HepG2 (cell line): ENCODE measurements around the gene TTLL12. TPM values are rescaled to one million over a fixed set of nuclear protein-coding genes. Genes with fewer than 3 reads are reported as not detected.

Experiments used
- AGO1 ChIP-seq: fragments of 200-400 bp; formaldehyde crosslinking; IDR thresholded peaks from 2 replicates; pipeline ENCODE4 v1.6.1; 2017; ENCODE audit warnings: mild to moderate bottlenecking, low read depth, low read length, moderate library complexity; ENCODE audit not compliant: poor library complexity, severe bottlenecking
- ATF1 ChIP-seq: IDR thresholded peaks from 2 replicates; pipeline ENCODE4 v1.6.1; 2016; ENCODE audit warnings: mild to moderate bottlenecking, control low read depth
- ERF ChIP-seq: IDR thresholded peaks from 2 replicates; pipeline ENCODE4 v1.6.1; 2018; ENCODE audit warnings: missing biosample characterization, missing genetic modification reagents
- FOXA3 ChIP-seq: IDR thresholded peaks from 2 replicates; pipeline ENCODE4 v1.6.1; 2016; ENCODE audit warnings: missing genetic modification reagents, missing compliant biosample characterization
- HMG20A ChIP-seq: IDR thresholded peaks from 2 replicates; pipeline ENCODE4 v1.6.1; 2016; ENCODE audit warnings: borderline replicate concordance
- KLF6 ChIP-seq: IDR thresholded peaks from 2 replicates; pipeline ENCODE4 v1.8.0; 2016; ENCODE audit warnings: missing biosample characterization, missing genetic modification reagents
- MIER3 ChIP-seq: IDR thresholded peaks from 2 replicates; pipeline ENCODE4 v1.6.1; 2016; ENCODE audit warnings: missing compliant biosample characterization, borderline replicate concordance
- NFIB ChIP-seq: sonication (generic); formaldehyde crosslinking; IDR thresholded peaks from 2 replicates; pipeline ENCODE4 v1.9.0; 2021; ENCODE audit warnings: missing genetic modification reagents, mild to moderate bottlenecking, borderline replicate concordance
- PCBP2 ChIP-seq: fragments of 200-400 bp; formaldehyde crosslinking; optimal IDR thresholded peaks from 2 replicates; pipeline ENCODE3; 2018; ENCODE audit warnings: low read length, low read depth; ENCODE audit not compliant: poor library complexity, severe bottlenecking
- PHF5A ChIP-seq: IDR thresholded peaks from one replicate; pipeline ENCODE4 v1.6.1; 2018; ENCODE audit warnings: low read depth, missing genetic modification reagents; ENCODE audit not compliant: unreplicated experiment
- RXRB ChIP-seq: IDR thresholded peaks from 2 replicates; pipeline ENCODE4 v1.6.1; 2016; ENCODE audit warnings: borderline replicate concordance, missing genetic modification reagents, missing compliant biosample characterization
- SMC3 ChIP-seq: IDR thresholded peaks from 2 replicates; pipeline ENCODE4 v1.6.1; 2011; ENCODE audit warnings: low read length, improper control_type of control experiment
- SOX13 ChIP-seq, 3 experiments: fragments of 450-650 bp in 1 of 3; sonication (generic) in 1 of 3; formaldehyde crosslinking in 1 of 3; IDR thresholded peaks in 2 of 3; conservative IDR thresholded peaks in 1 of 3; 2 replicates each; pipeline versions ENCODE4 v1.5.0 to v1.6.1; 2016 to 2020; ENCODE audit warnings: antibody characterized with exemption in 1 of 3, mild to moderate bottlenecking in 1 of 3, missing compliant biosample characterization in 1 of 3, missing genetic modification reagents in 1 of 3, moderate library complexity in 1 of 3
- SP5 ChIP-seq: IDR thresholded peaks from 2 replicates; pipeline ENCODE4 v1.6.1; 2016; ENCODE audit warnings: low read depth, borderline replicate concordance
- TEAD2 ChIP-seq: sonication (generic); formaldehyde crosslinking; IDR thresholded peaks from 2 replicates; pipeline ENCODE4 v1.9.0; 2021; ENCODE audit warnings: missing genetic modification reagents
- ZFP82 ChIP-seq: sonication (generic); formaldehyde crosslinking; IDR thresholded peaks from 2 replicates; pipeline ENCODE4 v1.5.1; 2020; ENCODE audit warnings: mild to moderate bottlenecking, missing genetic modification reagents, borderline replicate concordance
- ZNF572 ChIP-seq: sonication (generic); formaldehyde crosslinking; IDR thresholded peaks from 2 replicates; pipeline ENCODE4 v1.5.1; 2020; ENCODE audit warnings: mild to moderate bottlenecking, missing genetic modification reagents
- ZSCAN9 ChIP-seq: IDR thresholded peaks from 2 replicates; pipeline ENCODE4 v1.6.1; 2016; ENCODE audit warnings: borderline replicate concordance
- polyA plus RNA-seq, 8 experiments: library from polyadenylated mRNA; depleted of rRNA in 3 of 8; stranded (reverse) in 7 of 8; unstranded in 1 of 8; fragments of >200 nt; fragmentation: Illumina TruSeq in 4 of 8; extraction: Trizol in 4 of 8; gene quantifications; 2 replicates each; pipeline versions ENCODE4 v1.2.1 to v1.2.3, GENCODE V29; 2011 to 2016; ENCODE audit warnings: low read depth in 4 of 8, missing spikeins in 1 of 8, mixed read lengths in 1 of 8; ENCODE audit not compliant: insufficient read depth in 1 of 8
- total RNA-seq, 5 experiments: library from RNA; depleted of rRNA; stranded (reverse); fragments of >200 nt; fragmentation: Illumina TruSeq; extraction: Trizol; gene quantifications; 2 replicates each; pipeline ENCODE4 v1.2.3, GENCODE V29; 2016; ENCODE audit warnings: low read depth in 1 of 5
- TF ChIP-seq, protein P1 (sequence below), 2 experiments: sonication (generic) in 1 of 2; formaldehyde crosslinking in 1 of 2; IDR thresholded peaks; 2 replicates each; pipeline versions ENCODE4 v1.4.0 to v1.6.1; 2016 to 2020; ENCODE audit warnings: borderline replicate concordance in 1 of 2, low read depth in 1 of 2, mild to moderate bottlenecking in 1 of 2, missing genetic modification reagents in 1 of 2
- TF ChIP-seq, protein P2 (sequence below): sonication (generic); formaldehyde crosslinking; IDR thresholded peaks from 2 replicates; pipeline ENCODE4 v1.8.0; 2022; ENCODE audit warnings: missing genetic modification reagents, low read depth, mild to moderate bottlenecking, borderline replicate concordance
- TF ChIP-seq, protein P3 (sequence below): sonication (generic); formaldehyde crosslinking; IDR thresholded peaks from 2 replicates; pipeline ENCODE4; 2020; ENCODE audit warnings: missing genetic modification reagents, mild to moderate bottlenecking, borderline replicate concordance

TTLL12 gene
- total and polyA plus RNA-seq, 2 of the 13 experiments (the other 11 are each of a cell fraction or from before 2014, with no cell fraction given): 11.9 to 38.1 TPM

DNA sequence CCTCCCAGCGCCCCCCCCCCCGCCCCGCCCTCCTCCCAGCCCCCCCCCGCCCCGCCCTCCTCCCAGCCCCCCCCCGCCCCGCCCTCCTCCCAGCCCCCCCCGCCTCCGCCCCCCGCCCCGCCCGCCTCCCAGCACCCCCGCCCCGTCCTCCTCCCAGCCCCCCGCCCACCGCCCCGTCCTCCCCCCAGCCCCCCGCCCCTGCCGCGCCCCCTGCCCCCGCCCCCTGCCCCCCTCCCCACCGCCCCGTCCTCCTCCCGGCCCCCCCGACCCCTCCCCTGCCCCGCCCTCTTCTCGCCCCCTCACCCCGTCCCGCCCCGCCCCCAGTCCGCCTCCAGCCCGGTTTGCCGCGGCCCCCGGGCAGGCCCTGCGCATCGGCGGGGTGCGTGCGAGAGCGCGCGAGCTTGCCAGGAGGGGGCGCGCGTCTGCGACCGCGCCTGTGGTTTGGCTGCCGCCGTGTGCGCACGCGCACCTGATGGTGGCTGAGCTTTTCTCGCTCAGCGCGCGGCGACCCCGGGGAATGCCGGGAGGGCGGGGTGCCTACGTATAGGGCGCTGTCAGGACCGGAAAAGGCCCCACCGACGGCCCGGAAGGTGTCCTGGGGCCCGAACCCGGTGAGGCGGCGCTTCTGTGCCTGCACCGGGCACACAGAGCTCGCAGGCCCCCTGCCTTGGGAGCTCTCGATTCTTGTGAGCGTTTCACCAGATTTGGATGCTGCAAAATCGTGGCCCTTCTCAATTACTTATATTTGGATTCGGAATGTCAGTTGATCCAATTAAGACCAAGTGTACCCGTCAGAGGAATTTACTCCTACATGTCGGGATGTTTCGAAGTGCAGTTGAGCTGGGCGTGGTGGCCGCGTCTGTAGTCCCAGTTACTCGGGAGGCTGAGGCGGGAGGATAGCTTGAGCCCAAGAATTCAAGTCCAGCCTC lies 501 bp upstream of the TTLL12 start (continued):
- TF ChIP-seq, protein P1, sequence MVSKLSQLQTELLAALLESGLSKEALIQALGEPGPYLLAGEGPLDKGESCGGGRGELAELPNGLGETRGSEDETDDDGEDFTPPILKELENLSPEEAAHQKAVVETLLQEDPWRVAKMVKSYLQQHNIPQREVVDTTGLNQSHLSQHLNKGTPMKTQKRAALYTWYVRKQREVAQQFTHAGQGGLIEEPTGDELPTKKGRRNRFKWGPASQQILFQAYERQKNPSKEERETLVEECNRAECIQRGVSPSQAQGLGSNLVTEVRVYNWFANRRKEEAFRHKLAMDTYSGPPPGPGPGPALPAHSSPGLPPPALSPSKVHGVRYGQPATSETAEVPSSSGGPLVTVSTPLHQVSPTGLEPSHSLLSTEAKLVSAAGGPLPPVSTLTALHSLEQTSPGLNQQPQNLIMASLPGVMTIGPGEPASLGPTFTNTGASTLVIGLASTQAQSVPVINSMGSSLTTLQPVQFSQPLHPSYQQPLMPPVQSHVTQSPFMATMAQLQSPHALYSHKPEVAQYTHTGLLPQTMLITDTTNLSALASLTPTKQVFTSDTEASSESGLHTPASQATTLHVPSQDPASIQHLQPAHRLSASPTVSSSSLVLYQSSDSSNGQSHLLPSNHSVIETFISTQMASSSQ (IDR thresholded peaks at IDR 0.05; ENCODE audit: low read depth): no peak
- TF ChIP-seq, protein P1 (CRISPR knock-in tag; IDR thresholded peaks at IDR 0.05; ENCODE audit: borderline replicate concordance): peak; percentile 55; the same call in 1 of the 2 replicates
- TF ChIP-seq, protein P2, sequence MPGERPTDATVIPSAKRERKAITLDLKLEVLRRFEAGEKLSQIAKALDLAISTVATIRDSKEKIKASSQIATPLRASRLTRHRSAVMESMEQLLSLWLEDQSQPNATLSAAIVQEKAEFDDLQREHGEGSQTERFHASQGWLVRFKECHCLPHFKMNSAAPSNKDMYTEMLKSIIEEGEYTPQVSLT (CRISPR knock-in tag): no peak
- no peak; the same call in 1 of the 2 replicates for TF ChIP-seq MIER3 (CRISPR knock-in tag)
- TF ChIP-seq SMC3: no peak
- no peak for TF ChIP-seq NFIB (CRISPR knock-in tag)
- TF ChIP-seq ZSCAN9 (CRISPR knock-in tag): 0 out of 2 replicates have a peak, but pooled peaks have one; percentile 35
- no peak; the same call in none of the 2 replicates for TF ChIP-seq FOXA3 (CRISPR knock-in tag)
- TF ChIP-seq PHF5A (CRISPR knock-in tag): no peak
- TF ChIP-seq ATF1: 0 out of 2 replicates have a peak, but pooled peaks have one; percentile 49
- TF ChIP-seq HMG20A (CRISPR knock-in tag): no peak
- peak; percentile 28; the same call in 1 of the 2 replicates for TF ChIP-seq RXRB (CRISPR knock-in tag)
- no peak for TF ChIP-seq TEAD2 (CRISPR knock-in tag)
- peak; percentile 95 for TF ChIP-seq ERF (CRISPR knock-in tag)
- TF ChIP-seq, protein P3, sequence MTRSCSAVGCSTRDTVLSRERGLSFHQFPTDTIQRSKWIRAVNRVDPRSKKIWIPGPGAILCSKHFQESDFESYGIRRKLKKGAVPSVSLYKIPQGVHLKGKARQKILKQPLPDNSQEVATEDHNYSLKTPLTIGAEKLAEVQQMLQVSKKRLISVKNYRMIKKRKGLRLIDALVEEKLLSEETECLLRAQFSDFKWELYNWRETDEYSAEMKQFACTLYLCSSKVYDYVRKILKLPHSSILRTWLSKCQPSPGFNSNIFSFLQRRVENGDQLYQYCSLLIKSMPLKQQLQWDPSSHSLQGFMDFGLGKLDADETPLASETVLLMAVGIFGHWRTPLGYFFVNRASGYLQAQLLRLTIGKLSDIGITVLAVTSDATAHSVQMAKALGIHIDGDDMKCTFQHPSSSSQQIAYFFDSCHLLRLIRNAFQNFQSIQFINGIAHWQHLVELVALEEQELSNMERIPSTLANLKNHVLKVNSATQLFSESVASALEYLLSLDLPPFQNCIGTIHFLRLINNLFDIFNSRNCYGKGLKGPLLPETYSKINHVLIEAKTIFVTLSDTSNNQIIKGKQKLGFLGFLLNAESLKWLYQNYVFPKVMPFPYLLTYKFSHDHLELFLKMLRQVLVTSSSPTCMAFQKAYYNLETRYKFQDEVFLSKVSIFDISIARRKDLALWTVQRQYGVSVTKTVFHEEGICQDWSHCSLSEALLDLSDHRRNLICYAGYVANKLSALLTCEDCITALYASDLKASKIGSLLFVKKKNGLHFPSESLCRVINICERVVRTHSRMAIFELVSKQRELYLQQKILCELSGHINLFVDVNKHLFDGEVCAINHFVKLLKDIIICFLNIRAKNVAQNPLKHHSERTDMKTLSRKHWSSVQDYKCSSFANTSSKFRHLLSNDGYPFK (CRISPR knock-in tag): peak; percentile 75; the same call in 1 of the 2 replicates
- peak; percentile 81; the same call in 1 of the 2 replicates for TF ChIP-seq KLF6
- TF ChIP-seq SP5 (CRISPR knock-in tag): peak; percentile 61
- no peak for TF ChIP-seq AGO1
- TF ChIP-seq SOX13 (IDR thresholded peaks at IDR 0.05): no peak
- TF ChIP-seq SOX13 (CRISPR knock-in tag; conservative IDR thresholded peaks at IDR 0.05 in 1 of 2, IDR thresholded peaks at IDR 0.05 in 1 of 2): peak in 1 of 2 experiments; percentile 44; a peak in 1 of 4 replicates
- TF ChIP-seq PCBP2: no peak
- TF ChIP-seq ZFP82: no peak
- no peak for TF ChIP-seq ZNF572 (CRISPR knock-in tag)
